Esophagus muscularis mucosa (tissue), 4 donors: ENCODE measurements around the gene CREB3L2. TPM values are rescaled to one million over a fixed set of nuclear protein-coding genes. Genes with fewer than 3 reads are reported as not detected.
"Not testable (repeated sequence)": the region's sequence is repeated elsewhere in the genome, so short reads cannot be mapped to it uniquely, and the experiment has no call there.

ENCODE experiments used
- DNase-seq: peaks from one replicate; pipeline ENCODE4 v3.0.0-alpha.2; 2017; ENCODE audit errors: extremely low spot score
- H3K27ac ChIP-seq, 4 donors: fragments of 200-600 bp; sonication (generic); replicated peaks in 1 of 4; 1 replicate in 3 of 4; 2 replicates in 1 of 4; pipeline ENCODE4 v1.5.1; 2016 to 2019; ENCODE audit warnings: mild to moderate bottlenecking in 1 of 4
- H3K27me3 ChIP-seq, 4 donors: fragments of 200-600 bp; sonication (generic); one replicate each; pipeline versions ENCODE4 v1.5.1 to v1.6.0; 2016 to 2019
- H3K36me3 ChIP-seq, 4 donors: fragments of 200-600 bp; sonication (generic); one replicate each; pipeline ENCODE4 v1.5.1; 2016 to 2019
- H3K4me1 ChIP-seq, 4 donors: fragments of 200-600 bp; sonication (generic); one replicate each; pipeline ENCODE4 v1.5.1; 2016 to 2019
- H3K4me3 ChIP-seq, 4 donors: fragments of 200-600 bp; sonication (generic); 1 replicate in 2 of 4; 2 replicates in 2 of 4; pipeline ENCODE4 v1.5.1; 2016 to 2019; ENCODE audit warnings: mild to moderate bottlenecking in 4 of 4, moderate library complexity in 1 of 4
- H3K9me3 ChIP-seq, 4 donors: fragments of 200-600 bp; sonication (generic); 1 replicate in 3 of 4; 2 replicates in 1 of 4; pipeline ENCODE4 v1.5.1; 2016 to 2019
- CTCF ChIP-seq, 3 experiments: fragments of 200-600 bp in 2 of 3; fragments of 450-650 bp in 1 of 3; sonication (generic) in 2 of 3; IDR thresholded peaks; one replicate each; pipeline ENCODE4 v1.5.1; 2017 to 2019; ENCODE audit warnings: antibody characterized with exemption in 3 of 3, mild to moderate bottlenecking in 2 of 3, moderate library complexity in 1 of 3
- EP300 ChIP-seq: sonication (generic); formaldehyde crosslinking; IDR thresholded peaks from one replicate; pipeline ENCODE4 v1.6.1; 2017; ENCODE audit warnings: antibody characterized with exemption
- POLR2A ChIP-seq: fragments of 450-650 bp; IDR thresholded peaks from one replicate; pipeline ENCODE4 v1.6.1; 2017; ENCODE audit warnings: antibody characterized with exemption, moderate library complexity, mild to moderate bottlenecking, low read depth
- POLR2AphosphoS5 ChIP-seq, 2 donors: sonication (generic); formaldehyde crosslinking; IDR thresholded peaks; one replicate each; pipeline ENCODE4 v1.6.1; 2017; ENCODE audit warnings: antibody characterized with exemption in 2 of 2
- WGBS: methylation state at CpG from one replicate; pipeline ENCODE4 v1.1.5; 2018; 5-methylcytosine and 5-hydroxymethylcytosine counted together
- intact Hi-C: fragments of 100-400 bp; cut with DNase I; formaldehyde crosslinking; loops from one replicate; pipeline ENCODE4 v1.15.1; 2023
- total RNA-seq, 4 donors: library from RNA; depleted of rRNA; stranded (reverse); fragments of >200 nt; gene quantifications; one replicate each; pipeline versions ENCODE4 v1.1.0 to v1.2.1, GENCODE V29; 2016

Gene CREB3L2
- total RNA-seq, 4 donors from 2014 or later = 29.2 to 43.4 (median 37.1) TPM

GRCh38 chr7:137932881-137933269, 69.0 kb downstream of the CREB3L2 start:
- Histone ChIP-seq H3K36me3 (peaks cover 2 to 6% (median 3%) of the 10 kb centered on the region in 4 donors), H3K27me3 (no peaks in the 10 kb centered on the region), H3K27ac (peak overlapping the region; percentile 55 to 72 (median 69)), H3K4me1 (peaks cover 55 to 75% (median 65%) of the 10 kb centered on the region in 4 donors), H3K4me3 (no peak overlapping the region), H3K9me3 (no peaks in the 10 kb centered on the region)
- intact Hi-C loops = loop anchor here (5.0 kb wide), 1 partner anchor 69 kb away; the partner anchor contains the start of gene CREB3L2
- DNase-seq = no peak
- no peak for TF ChIP-seq CTCF (IDR thresholded peaks at IDR 0.05)
- TF ChIP-seq POLR2A = no peak
- peak; percentile 28 to 38 for TF ChIP-seq POLR2AphosphoS5 (IDR thresholded peaks at IDR 0.05)
- no peak for TF ChIP-seq EP300
- WGBS = 45% methylated on average over 5 of the region's 5 CpGs

GRCh38 chr7:137931823-137932222, 70.1 kb downstream of the CREB3L2 start:
- Histone ChIP-seq H3K4me1 (peaks cover 48 to 66% (median 55%) of the 10 kb centered on the region in 4 donors), H3K36me3 (peaks cover 6 to 16% (median 9%) of the 10 kb centered on the region in 4 donors), H3K27me3 (no peaks in the 10 kb centered on the region), H3K4me3 (no peak overlapping the region), H3K27ac (no peak overlapping the region), H3K9me3 (no peaks in the 10 kb centered on the region)
- no peak for DNase-seq
- TF ChIP-seq CTCF (IDR thresholded peaks at IDR 0.05) = no peak
- no peak for TF ChIP-seq POLR2A
- no peak for TF ChIP-seq POLR2AphosphoS5 (IDR thresholded peaks at IDR 0.05)
- no peak for TF ChIP-seq EP300
- 74% methylated on average over 2 of the region's 2 CpGs for WGBS
- intact Hi-C loops = loop anchor here (5.0 kb wide), 1 partner anchor 70 kb away; the partner anchor contains the start of gene CREB3L2

- intact Hi-C loops = loop anchor here (5.0 kb wide), 1 partner anchor 72 kb away; the partner anchor contains the start of gene CREB3L2
- Histone ChIP-seq H3K36me3 (peaks cover 6 to 23% (median 15%) of the 10 kb centered on the region in 4 donors), H3K27me3 (no peaks in the 10 kb centered on the region), H3K4me3 (no peak overlapping the region), H3K27ac (peak overlapping the region in 1 of 4 donors; percentile 23), H3K9me3 (no peaks in the 10 kb centered on the region), H3K4me1 (peaks cover 37 to 58% (median 46%) of the 10 kb centered on the region in 4 donors)
- no peak for DNase-seq
- WGBS = 70% methylated on average over 2 of the region's 2 CpGs
- no peak for TF ChIP-seq POLR2AphosphoS5 (IDR thresholded peaks at IDR 0.05)
- no peak for TF ChIP-seq CTCF (IDR thresholded peaks at IDR 0.05)
- no peak for TF ChIP-seq POLR2A
- TF ChIP-seq EP300 = no peak
Observed at GRCh38 chr7:137930581-137930980, 71.3 kb downstream of the CREB3L2 start.

GRCh38 chr7:137928626-137929025, 73.3 kb downstream of the CREB3L2 start:
- TF ChIP-seq EP300 (no peak), CTCF (IDR thresholded peaks at IDR 0.05) (no peak), POLR2A (no peak), POLR2AphosphoS5 (IDR thresholded peaks at IDR 0.05) (no peak)
- 96% methylated on average over 5 of the region's 5 CpGs for WGBS
- DNase-seq = no peak
- Histone ChIP-seq H3K27me3 (no peaks in the 10 kb centered on the region), H3K27ac (no peak overlapping the region), H3K4me3 (no peak overlapping the region), H3K36me3 (peaks cover 6 to 23% (median 15%) of the 10 kb centered on the region in 4 donors), H3K4me1 (peaks cover 22 to 51% (median 41%) of the 10 kb centered on the region in 4 donors), H3K9me3 (no peaks in the 10 kb centered on the region)
- intact Hi-C loops = no loop called here

GRCh38 chr7:137927386-137927785, 74.5 kb downstream of the CREB3L2 start:
- H3K36me3 ChIP-seq = peaks cover 6 to 23% (median 15%) of the 10 kb centered on the region in 4 donors
- TF ChIP-seq CTCF (IDR thresholded peaks at IDR 0.05) (no peak), POLR2A (no peak), POLR2AphosphoS5 (IDR thresholded peaks at IDR 0.05) (no peak), EP300 (no peak)
- no peak overlapping the region for H3K27ac ChIP-seq
- intact Hi-C loops = no loop called here
- no peak overlapping the region for H3K4me3 ChIP-seq
- no peaks in the 10 kb centered on the region for H3K27me3 ChIP-seq
- DNase-seq = no peak
- H3K9me3 ChIP-seq = no peaks in the 10 kb centered on the region
- H3K4me1 ChIP-seq = peaks cover 9 to 38% (median 29%) of the 10 kb centered on the region in 4 donors

- Histone ChIP-seq H3K4me1 (peaks cover 8 to 39% (median 31%) of the 10 kb centered on the region in 4 donors), H3K36me3 (peaks cover 6 to 23% (median 15%) of the 10 kb centered on the region in 4 donors)
- 96% methylated on average over 6 of the region's 6 CpGs for WGBS
- H3K9me3 ChIP-seq, DNase-seq, intact Hi-C loops, H3K4me3 ChIP-seq, H3K27ac ChIP-seq, H3K27me3 ChIP-seq: not testable (repeated sequence)
Observed at GRCh38 chr7:137926206-137926605, 75.7 kb downstream of the CREB3L2 start.
